PC-9 (cell line): ENCODE measurements around the gene C2CD2. TPM values are rescaled to one million over a fixed set of nuclear protein-coding genes. Genes with fewer than 3 reads are reported as not detected.

ENCODE experiments used
- BruUV-seq: library from RNA; stranded (reverse); fragments of 400-500 nt; replicated peaks from 2 replicates; lab custom pipeline; 2021; lab: Mats Ljungman, UMichigan
- CTCF ChIA-PET: fragments of 300-600 bp; sonication (Branson Sonifier 250); formaldehyde crosslinking; loops from one replicate; lab custom pipeline; 2022; ENCODE audit warnings: antibody characterized with exemption; lab: Charles Lee
- POLR2A ChIA-PET: fragments of 300-600 bp; sonication (Branson Sonifier 250); formaldehyde crosslinking; loops from one replicate; lab custom pipeline; 2022; ENCODE audit warnings: antibody characterized with exemption; ENCODE audit not compliant: unreplicated experiment; lab: Charles Lee
- DNase-seq, 2 experiments: peaks; one replicate each; pipeline versions ENCODE4 v3.0.0 to v3.0.0-alpha.2; 2015 to 2022; ENCODE audit warnings: mixed read lengths in 1 of 2
- H2AFZ ChIP-seq: fragments of 200-600 bp; sonication (generic); 2 replicates; pipeline ENCODE4 v1.8.1; 2017; ENCODE audit warnings: antibody characterized with exemption
- H3F3A ChIP-seq: fragments of 200-600 bp; sonication (generic); 2 replicates; pipeline ENCODE4 v1.8.1; 2017; ENCODE audit warnings: antibody characterized with exemption, mild to moderate bottlenecking, low read depth; ENCODE audit not compliant: insufficient read depth
- H3K27ac ChIP-seq: fragments of 200-600 bp; sonication (generic); 2 replicates; pipeline ENCODE4 v1.6.1; 2016; ENCODE audit warnings: mixed run types
- H3K27me3 ChIP-seq: fragments of 200-600 bp; sonication (generic); 2 replicates; pipeline ENCODE4 v1.6.1; 2016; ENCODE audit warnings: low read depth, mixed run types; ENCODE audit not compliant: insufficient read depth
- H3K36me3 ChIP-seq: fragments of 200-600 bp; sonication (generic); 2 replicates; pipeline ENCODE4 v1.6.1; 2016; ENCODE audit warnings: low read depth, mixed run types
- H3K4me1 ChIP-seq: fragments of 200-600 bp; sonication (generic); replicated peaks from 2 replicates; pipeline ENCODE4 v1.6.1; 2016; ENCODE audit warnings: mixed run types; ENCODE audit not compliant: insufficient read depth
- H3K4me2 ChIP-seq: fragments of 200-600 bp; sonication (generic); 2 replicates; pipeline ENCODE4 v1.6.1; 2017; ENCODE audit warnings: mixed run types
- H3K4me3 ChIP-seq: fragments of 200-600 bp; sonication (generic); 2 replicates; pipeline ENCODE4 v1.6.1; 2016; ENCODE audit warnings: mixed run types
- H3K79me2 ChIP-seq: fragments of 200-600 bp; sonication (generic); 2 replicates; pipeline ENCODE4 v1.6.1; 2017; ENCODE audit warnings: low read depth, mixed run types
- H3K9me2 ChIP-seq: fragments of 200-600 bp; sonication (generic); 2 replicates; pipeline ENCODE4 v1.8.1; 2017; ENCODE audit warnings: mild to moderate bottlenecking; ENCODE audit not compliant: insufficient read depth
- H3K9me3 ChIP-seq: fragments of 200-600 bp; sonication (generic); 2 replicates; pipeline ENCODE4 v1.8.1; 2016; ENCODE audit warnings: low read depth; ENCODE audit not compliant: insufficient read depth
- H4K20me1 ChIP-seq: fragments of 200-600 bp; sonication (generic); 2 replicates; pipeline ENCODE4 v1.8.1; 2017; ENCODE audit not compliant: insufficient read depth
- EZH2 ChIP-seq: fragments of 200-600 bp; sonication (generic); IDR thresholded peaks from 2 replicates; pipeline ENCODE4 v1.8.0; 2017; ENCODE audit warnings: antibody characterized with exemption, low read depth
- intact Hi-C: fragments of 100-400 bp; cut with micrococcal nuclease; formaldehyde crosslinking; loops from one replicate; pipeline ENCODE4 v1.10.0; 2022; ENCODE audit not compliant: unreplicated experiment
- total RNA-seq: library from RNA; stranded (reverse); gene quantifications from 2 replicates; pipeline ENCODE4 v1.2.3, GENCODE V29; 2021
- TF ChIP-seq, protein P1 (sequence below): fragments of 200-600 bp; sonication (generic); conservative IDR thresholded peaks from 2 replicates; pipeline ENCODE4 v1.6.1; 2017; ENCODE audit warnings: mixed run types, antibody characterized with exemption, mild to moderate bottlenecking, moderate library complexity

C2CD2 gene
- total RNA-seq, 1 experiment from 2014 or later, result 26.8 TPM

GRCh38 chr21:41924368-41924754, 29.5 kb downstream of the C2CD2 start:
- Histone ChIP-seq H3K9me2 (no peaks in the 10 kb centered on the region), H3K36me3 (no peaks in the 10 kb centered on the region), H3K27ac (no peak overlapping the region), H3K4me1 (no peaks in the 10 kb centered on the region), H4K20me1 (no peaks in the 10 kb centered on the region), H3K4me3 (no peak overlapping the region), H2AFZ (no peak overlapping the region), H3K4me2 (no peak overlapping the region), H3K27me3 (no peaks in the 10 kb centered on the region), H3K79me2 (no peaks in the 10 kb centered on the region), H3K9me3 (no peaks in the 10 kb centered on the region), H3F3A (no peaks in the 10 kb centered on the region)
- BruUV-seq, result no TSS peak
- intact Hi-C loops, result no loop called here
- TF ChIP-seq EZH2, result no peak
- TF ChIP-seq, protein P1, sequence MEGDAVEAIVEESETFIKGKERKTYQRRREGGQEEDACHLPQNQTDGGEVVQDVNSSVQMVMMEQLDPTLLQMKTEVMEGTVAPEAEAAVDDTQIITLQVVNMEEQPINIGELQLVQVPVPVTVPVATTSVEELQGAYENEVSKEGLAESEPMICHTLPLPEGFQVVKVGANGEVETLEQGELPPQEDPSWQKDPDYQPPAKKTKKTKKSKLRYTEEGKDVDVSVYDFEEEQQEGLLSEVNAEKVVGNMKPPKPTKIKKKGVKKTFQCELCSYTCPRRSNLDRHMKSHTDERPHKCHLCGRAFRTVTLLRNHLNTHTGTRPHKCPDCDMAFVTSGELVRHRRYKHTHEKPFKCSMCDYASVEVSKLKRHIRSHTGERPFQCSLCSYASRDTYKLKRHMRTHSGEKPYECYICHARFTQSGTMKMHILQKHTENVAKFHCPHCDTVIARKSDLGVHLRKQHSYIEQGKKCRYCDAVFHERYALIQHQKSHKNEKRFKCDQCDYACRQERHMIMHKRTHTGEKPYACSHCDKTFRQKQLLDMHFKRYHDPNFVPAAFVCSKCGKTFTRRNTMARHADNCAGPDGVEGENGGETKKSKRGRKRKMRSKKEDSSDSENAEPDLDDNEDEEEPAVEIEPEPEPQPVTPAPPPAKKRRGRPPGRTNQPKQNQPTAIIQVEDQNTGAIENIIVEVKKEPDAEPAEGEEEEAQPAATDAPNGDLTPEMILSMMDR, result no peak
- CTCF ChIA-PET, result no interaction called here
- POLR2A ChIA-PET, result no interaction called here
- DNase-seq, result no peak

DNA sequence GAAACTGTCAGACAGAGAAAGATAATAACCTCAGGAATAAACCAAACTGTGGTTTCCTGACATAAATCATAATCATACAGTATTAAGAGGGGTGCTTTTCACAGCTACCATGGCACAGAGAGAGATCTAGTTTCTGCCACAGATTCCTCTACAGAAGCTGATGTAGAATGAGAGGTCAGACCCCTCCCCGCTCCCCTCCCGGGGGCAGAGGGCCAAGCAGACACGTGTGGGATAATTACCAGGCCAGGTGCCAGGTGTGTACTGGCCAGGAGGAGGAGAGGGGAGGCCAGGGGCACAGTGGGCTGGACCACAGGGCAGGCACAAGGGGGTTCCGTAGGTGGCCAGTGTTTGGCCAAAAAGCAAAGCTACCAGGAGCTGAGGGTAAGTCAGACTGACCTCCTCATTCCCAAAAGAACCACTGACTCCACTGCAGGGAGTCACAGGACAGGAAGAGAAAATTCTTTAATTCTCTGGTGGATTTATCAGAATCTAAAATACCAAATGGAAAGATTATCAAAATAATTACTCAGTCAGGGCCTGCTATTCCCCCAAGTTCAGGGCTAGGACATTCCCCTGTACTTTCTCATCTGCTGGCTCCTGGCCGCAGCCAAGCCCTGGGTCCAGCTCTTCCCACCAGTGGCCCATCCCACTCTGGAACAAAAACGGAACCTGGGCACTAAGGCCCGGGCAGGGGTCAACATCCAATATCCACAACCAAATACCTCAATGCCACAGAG, 30.0 kb downstream of the C2CD2 start:
- no TSS peak for BruUV-seq
- Histone ChIP-seq H3K9me2 (no peaks in the 10 kb centered on the region), H3K4me2 (no peak overlapping the region), H3K79me2 (no peaks in the 10 kb centered on the region), H4K20me1 (no peaks in the 10 kb centered on the region), H3K36me3 (no peaks in the 10 kb centered on the region), H2AFZ (no peak overlapping the region), H3K4me1 (no peaks in the 10 kb centered on the region), H3K9me3 (no peaks in the 10 kb centered on the region), H3K27me3 (no peaks in the 10 kb centered on the region), H3F3A (no peaks in the 10 kb centered on the region), H3K27ac (no peak overlapping the region), H3K4me3 (no peak overlapping the region)
- ChIA-PET CTCF (no interaction called here), POLR2A (no interaction called here)
- intact Hi-C loops, result no loop called here
- no peak for TF ChIP-seq EZH2
- TF ChIP-seq, protein P1, result no peak
- no peak for DNase-seq

- Histone ChIP-seq H3K4me1 (no peaks in the 10 kb centered on the region), H3F3A (no peaks in the 10 kb centered on the region), H3K27me3 (no peaks in the 10 kb centered on the region), H3K9me2 (no peaks in the 10 kb centered on the region), H3K27ac (no peak overlapping the region), H3K36me3 (no peaks in the 10 kb centered on the region), H3K4me2 (no peak overlapping the region), H3K79me2 (no peaks in the 10 kb centered on the region), H3K4me3 (no peak overlapping the region), H3K9me3 (no peaks in the 10 kb centered on the region), H2AFZ (no peak overlapping the region), H4K20me1 (no peaks in the 10 kb centered on the region)
- ChIA-PET POLR2A (no interaction called here), CTCF (no interaction called here)
- TF ChIP-seq, protein P1, result no peak
- no peak for TF ChIP-seq EZH2
- no TSS peak for BruUV-seq
- intact Hi-C loops, result no loop called here
- no peak for DNase-seq
Observed at GRCh38 chr21:41923186-41923585, 30.6 kb downstream of the C2CD2 start.
